Astrocyte (in vitro differentiated cells and primary cell): ENCODE results near the gene AMPD2.
"Not testable (repeated sequence)": the region's sequence is repeated elsewhere in the genome, so short reads cannot be mapped to it uniquely, and the experiment has no call there.

Experiments
- EZH2 ChIP-seq: IDR thresholded peaks from 2 replicates; pipeline ENCODE4 v1.6.1; 2012; ENCODE audit warnings: mild to moderate bottlenecking, low read length, inconsistent platforms; ENCODE audit not compliant: insufficient read depth
- TF ChIP-seq, protein P1 (sequence below): IDR thresholded peaks from 2 replicates; pipeline ENCODE4 v1.5.1; 2011; ENCODE audit warnings: low read depth, mild to moderate bottlenecking, inconsistent platforms, low read length, moderate library complexity; ENCODE audit not compliant: insufficient read depth

DNA sequence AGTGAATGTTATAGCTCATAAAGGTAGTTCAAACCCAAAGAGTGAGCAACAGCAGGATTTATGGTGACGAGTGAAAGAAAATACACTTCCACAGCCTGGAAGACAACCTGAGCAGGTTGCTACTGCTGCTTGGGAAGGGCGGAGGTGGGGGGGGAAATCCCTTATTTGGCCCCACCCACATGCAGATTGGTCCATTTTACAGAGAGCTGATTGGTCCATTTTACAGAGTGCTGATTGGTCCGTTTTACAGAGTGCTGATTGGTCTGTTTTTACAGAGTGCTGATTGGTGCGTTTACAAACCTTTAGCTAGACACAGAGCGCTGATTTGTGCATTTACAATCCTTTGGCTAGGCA is 50.3 kb downstream of the AMPD2 start:
- TF ChIP-seq, protein P1, sequence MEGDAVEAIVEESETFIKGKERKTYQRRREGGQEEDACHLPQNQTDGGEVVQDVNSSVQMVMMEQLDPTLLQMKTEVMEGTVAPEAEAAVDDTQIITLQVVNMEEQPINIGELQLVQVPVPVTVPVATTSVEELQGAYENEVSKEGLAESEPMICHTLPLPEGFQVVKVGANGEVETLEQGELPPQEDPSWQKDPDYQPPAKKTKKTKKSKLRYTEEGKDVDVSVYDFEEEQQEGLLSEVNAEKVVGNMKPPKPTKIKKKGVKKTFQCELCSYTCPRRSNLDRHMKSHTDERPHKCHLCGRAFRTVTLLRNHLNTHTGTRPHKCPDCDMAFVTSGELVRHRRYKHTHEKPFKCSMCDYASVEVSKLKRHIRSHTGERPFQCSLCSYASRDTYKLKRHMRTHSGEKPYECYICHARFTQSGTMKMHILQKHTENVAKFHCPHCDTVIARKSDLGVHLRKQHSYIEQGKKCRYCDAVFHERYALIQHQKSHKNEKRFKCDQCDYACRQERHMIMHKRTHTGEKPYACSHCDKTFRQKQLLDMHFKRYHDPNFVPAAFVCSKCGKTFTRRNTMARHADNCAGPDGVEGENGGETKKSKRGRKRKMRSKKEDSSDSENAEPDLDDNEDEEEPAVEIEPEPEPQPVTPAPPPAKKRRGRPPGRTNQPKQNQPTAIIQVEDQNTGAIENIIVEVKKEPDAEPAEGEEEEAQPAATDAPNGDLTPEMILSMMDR, result not testable (repeated sequence)
- not testable (repeated sequence) for TF ChIP-seq EZH2
